ENCODE data around the gene EMP2. TPM values are rescaled to one million over a fixed set of nuclear protein-coding genes. Genes with fewer than 3 reads are reported as not detected.

Gene EMP2
- total and polyA plus RNA-seq, 2 donors: 4.8 to 11.7 TPM

GRCh38 chr16:10587622-10588021, 7.2 kb upstream of the EMP2 start:
- 84% methylated on average over 2 of the region's 2 CpGs for WGBS
- no peaks in the 10 kb centered on the region for H3K36me3 ChIP-seq (ENCODE audit: control insufficient read depth in 2 of 2, insufficient read depth in 2 of 2, low read length in 1 of 2)
- no peak for DNase-seq (ENCODE audit: low read depth in 6 of 9, low spot score in 9 of 9)
- H3K27ac ChIP-seq (ENCODE audit: low read depth in 1 of 2, low read length in 1 of 2): no peak overlapping the region
- H3K4me3 ChIP-seq (ENCODE audit: low read length in 2 of 2): no peak overlapping the region
- no peaks in the 10 kb centered on the region for H3K9me3 ChIP-seq (ENCODE audit: control insufficient read depth in 2 of 2, insufficient read depth in 1 of 2, low read length in 1 of 2)
- H3K27me3 ChIP-seq (ENCODE audit: control insufficient read depth in 2 of 2, insufficient read depth in 1 of 2, low read length in 1 of 2): peaks cover 0 to 5% of the 10 kb centered on the region in 2 donors
- H3K4me1 ChIP-seq (ENCODE audit: control insufficient read depth in 2 of 2, insufficient read depth in 2 of 2, low read length in 2 of 2): no peaks in the 10 kb centered on the region

- Histone ChIP-seq H3K27me3 (ENCODE audit: control insufficient read depth in 2 of 2, insufficient read depth in 1 of 2, low read length in 1 of 2) (peaks cover 15 to 28% of the 10 kb centered on the region in 2 donors), H3K4me3 (ENCODE audit: low read length in 2 of 2) (no peak overlapping the region), H3K9me3 (ENCODE audit: control insufficient read depth in 2 of 2, insufficient read depth in 1 of 2, low read length in 1 of 2) (no peaks in the 10 kb centered on the region), H3K27ac (ENCODE audit: low read depth in 1 of 2, low read length in 1 of 2) (no peak overlapping the region), H3K4me1 (ENCODE audit: control insufficient read depth in 2 of 2, insufficient read depth in 2 of 2, low read length in 2 of 2) (no peaks in the 10 kb centered on the region), H3K36me3 (ENCODE audit: control insufficient read depth in 2 of 2, insufficient read depth in 2 of 2, low read length in 1 of 2) (no peaks in the 10 kb centered on the region)
- 73% methylated on average over 5 of the region's 5 CpGs for WGBS
- DNase-seq (ENCODE audit: low read depth in 6 of 9, low spot score in 9 of 9): no peak
Measured at GRCh38 chr16:10584981-10585438, 4.6 kb upstream of the EMP2 start.

GRCh38 chr16:10583269-10583668, 2.9 kb upstream of the EMP2 start:
- 92% methylated on average over 4 of the region's 4 CpGs for WGBS
- Histone ChIP-seq H3K36me3 (ENCODE audit: control insufficient read depth in 2 of 2, insufficient read depth in 2 of 2, low read length in 1 of 2) (no peaks in the 10 kb centered on the region), H3K4me1 (ENCODE audit: control insufficient read depth in 2 of 2, insufficient read depth in 2 of 2, low read length in 2 of 2) (no peaks in the 10 kb centered on the region), H3K4me3 (ENCODE audit: low read length in 2 of 2) (no peak overlapping the region), H3K27me3 (ENCODE audit: control insufficient read depth in 2 of 2, insufficient read depth in 1 of 2, low read length in 1 of 2) (peaks cover 32 to 46% of the 10 kb centered on the region in 2 donors), H3K9me3 (ENCODE audit: control insufficient read depth in 2 of 2, insufficient read depth in 1 of 2, low read length in 1 of 2) (no peaks in the 10 kb centered on the region), H3K27ac (ENCODE audit: low read depth in 1 of 2, low read length in 1 of 2) (no peak overlapping the region)
- no peak for DNase-seq (ENCODE audit: low read depth in 6 of 9, low spot score in 9 of 9)

- no peak overlapping the region for H3K4me3 ChIP-seq (ENCODE audit: low read length in 2 of 2)
- H3K27me3 ChIP-seq (ENCODE audit: control insufficient read depth in 2 of 2, insufficient read depth in 1 of 2, low read length in 1 of 2): peaks cover 33 to 59% of the 10 kb centered on the region in 2 donors
- DNase-seq (ENCODE audit: low read depth in 6 of 9, low spot score in 9 of 9): no peak
- H3K4me1 ChIP-seq (ENCODE audit: control insufficient read depth in 2 of 2, insufficient read depth in 2 of 2, low read length in 2 of 2): no peaks in the 10 kb centered on the region
- no peak overlapping the region for H3K27ac ChIP-seq (ENCODE audit: low read depth in 1 of 2, low read length in 1 of 2)
- no peaks in the 10 kb centered on the region for H3K36me3 ChIP-seq (ENCODE audit: control insufficient read depth in 2 of 2, insufficient read depth in 2 of 2, low read length in 1 of 2)
- no peaks in the 10 kb centered on the region for H3K9me3 ChIP-seq (ENCODE audit: control insufficient read depth in 2 of 2, insufficient read depth in 1 of 2, low read length in 1 of 2)
- WGBS: 89% methylated on average over 2 of the region's 2 CpGs
Measured at GRCh38 chr16:10581507-10581906, 1.1 kb upstream of the EMP2 start.

DNA sequence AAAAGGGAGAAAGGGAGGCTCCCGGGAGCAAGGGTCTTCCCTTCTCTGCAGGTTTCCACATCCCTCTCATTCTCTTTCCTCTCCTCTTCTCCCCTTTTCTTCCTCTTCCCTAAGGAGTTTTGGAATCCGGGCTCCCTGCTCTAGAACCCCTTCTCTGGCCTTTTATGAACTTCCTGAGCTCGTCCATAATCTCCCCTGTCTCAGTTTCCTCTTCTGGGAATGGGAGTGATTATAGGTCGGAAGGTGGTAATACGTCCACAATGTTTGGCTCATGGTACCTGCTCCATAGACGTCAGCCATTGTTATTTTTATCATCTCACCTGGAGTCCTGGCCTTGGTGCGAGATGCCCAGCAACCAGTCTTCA, 467 bp upstream of the EMP2 start:
- Histone ChIP-seq H3K27me3 (ENCODE audit: control insufficient read depth in 2 of 2, insufficient read depth in 1 of 2, low read length in 1 of 2) (peaks cover 33 to 59% of the 10 kb centered on the region in 2 donors), H3K27ac (ENCODE audit: low read depth in 1 of 2, low read length in 1 of 2) (no peak overlapping the region), H3K4me3 (ENCODE audit: low read length in 2 of 2) (peak overlapping the region in 1 of 2 donors; percentile 33), H3K4me1 (ENCODE audit: control insufficient read depth in 2 of 2, insufficient read depth in 2 of 2, low read length in 2 of 2) (no peaks in the 10 kb centered on the region), H3K36me3 (ENCODE audit: control insufficient read depth in 2 of 2, insufficient read depth in 2 of 2, low read length in 1 of 2) (no peaks in the 10 kb centered on the region), H3K9me3 (ENCODE audit: control insufficient read depth in 2 of 2, insufficient read depth in 1 of 2, low read length in 1 of 2) (no peaks in the 10 kb centered on the region)
- 57% methylated on average over 7 of the region's 7 CpGs for WGBS
- DNase-seq (ENCODE audit: low read depth in 6 of 9, low spot score in 9 of 9): no peak

DNA sequence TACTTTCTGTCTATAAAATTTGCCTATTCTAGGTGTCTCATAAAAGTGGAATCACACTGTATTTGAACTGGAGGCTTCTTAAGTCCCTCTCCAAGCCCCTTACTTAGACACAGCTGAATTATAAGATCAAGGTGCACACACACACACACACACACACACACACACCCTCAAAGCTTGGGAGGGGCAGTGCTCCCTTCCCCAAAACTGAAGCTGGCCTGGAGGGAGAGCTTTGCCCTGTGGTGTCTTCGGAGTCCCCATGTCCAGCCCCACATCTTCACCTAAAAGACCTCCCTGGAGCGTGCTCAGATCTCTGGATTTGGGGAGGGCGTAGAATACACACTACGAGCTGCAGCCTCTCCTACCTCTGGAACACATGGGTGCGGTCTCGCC, 828 bp downstream of the EMP2 start:
- H3K36me3 ChIP-seq (ENCODE audit: control insufficient read depth in 2 of 2, insufficient read depth in 2 of 2, low read length in 1 of 2): no peaks in the 10 kb centered on the region
- H3K4me3 ChIP-seq (ENCODE audit: low read length in 2 of 2): peak overlapping the region in 1 of 2 donors; percentile 33
- no peaks in the 10 kb centered on the region for H3K4me1 ChIP-seq (ENCODE audit: control insufficient read depth in 2 of 2, insufficient read depth in 2 of 2, low read length in 2 of 2)
- no peaks in the 10 kb centered on the region for H3K9me3 ChIP-seq (ENCODE audit: control insufficient read depth in 2 of 2, insufficient read depth in 1 of 2, low read length in 1 of 2)
- no peak for DNase-seq (ENCODE audit: low read depth in 6 of 9, low spot score in 9 of 9)
- 40% methylated on average over 6 of the region's 6 CpGs for WGBS
- peaks cover 33 to 59% of the 10 kb centered on the region in 2 donors for H3K27me3 ChIP-seq (ENCODE audit: control insufficient read depth in 2 of 2, insufficient read depth in 1 of 2, low read length in 1 of 2)
- H3K27ac ChIP-seq (ENCODE audit: low read depth in 1 of 2, low read length in 1 of 2): no peak overlapping the region

- Histone ChIP-seq H3K36me3 (ENCODE audit: control insufficient read depth in 2 of 2, insufficient read depth in 2 of 2, low read length in 1 of 2) (no peaks in the 10 kb centered on the region), H3K27ac (ENCODE audit: low read depth in 1 of 2, low read length in 1 of 2) (no peak overlapping the region), H3K4me1 (ENCODE audit: control insufficient read depth in 2 of 2, insufficient read depth in 2 of 2, low read length in 2 of 2) (no peaks in the 10 kb centered on the region), H3K9me3 (ENCODE audit: control insufficient read depth in 2 of 2, insufficient read depth in 1 of 2, low read length in 1 of 2) (no peaks in the 10 kb centered on the region), H3K4me3 (ENCODE audit: low read length in 2 of 2) (no peak overlapping the region), H3K27me3 (ENCODE audit: control insufficient read depth in 2 of 2, insufficient read depth in 1 of 2, low read length in 1 of 2) (peaks cover 33 to 59% of the 10 kb centered on the region in 2 donors)
- no peak for DNase-seq (ENCODE audit: low read depth in 6 of 9, low spot score in 9 of 9)
- 85% methylated on average over 20 of the region's 20 CpGs for WGBS
Measured at GRCh38 chr16:10578474-10579316, 1.7 kb downstream of the EMP2 start.

DNA sequence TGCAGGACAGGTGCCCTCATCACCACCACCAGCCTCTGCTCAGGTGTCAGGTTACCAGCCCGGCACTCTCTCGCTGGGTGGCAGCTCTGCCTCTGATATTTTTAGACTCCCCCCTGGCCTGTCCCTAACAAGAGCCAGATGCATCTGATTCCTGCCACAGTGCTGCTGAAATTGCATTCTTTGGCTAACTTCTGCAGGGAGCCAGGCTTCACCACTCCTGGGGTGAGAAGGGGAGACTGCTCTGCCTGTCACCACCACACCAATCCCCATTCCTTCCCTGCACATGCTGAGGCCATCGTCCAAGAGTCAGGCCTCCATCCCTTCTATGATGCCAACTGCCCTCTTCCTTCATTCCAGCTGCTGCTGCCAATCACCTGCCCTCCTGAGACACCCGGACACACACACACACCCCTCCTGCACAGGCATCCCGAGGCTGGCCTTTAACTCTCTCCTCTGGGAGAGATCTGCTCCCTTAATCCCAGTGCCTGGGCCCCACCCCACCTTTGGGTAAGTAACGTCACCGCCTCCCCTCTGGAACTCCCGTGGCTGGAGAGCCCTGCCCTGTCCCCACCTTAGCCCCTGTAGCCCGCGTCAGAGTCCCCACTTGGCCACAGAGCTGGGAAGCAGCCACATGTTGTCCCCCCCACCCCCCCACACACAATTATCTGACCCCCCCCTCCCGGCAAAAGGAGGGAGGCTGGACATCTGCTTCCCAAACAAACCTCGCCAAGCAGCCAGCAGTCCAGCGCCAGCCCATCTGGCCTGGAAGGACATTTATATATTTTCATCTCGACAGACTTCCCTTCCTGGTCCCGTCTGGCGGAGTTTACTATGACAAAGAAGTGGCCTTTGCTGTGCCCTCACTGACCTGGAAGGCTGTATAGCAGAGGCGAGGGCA, 2.8 kb downstream of the EMP2 start:
- H3K27ac ChIP-seq (ENCODE audit: low read depth in 1 of 2, low read length in 1 of 2): peak overlapping the region in 1 of 2 donors; percentile 52
- no peaks in the 10 kb centered on the region for H3K9me3 ChIP-seq (ENCODE audit: control insufficient read depth in 2 of 2, insufficient read depth in 1 of 2, low read length in 1 of 2)
- no peaks in the 10 kb centered on the region for H3K36me3 ChIP-seq (ENCODE audit: control insufficient read depth in 2 of 2, insufficient read depth in 2 of 2, low read length in 1 of 2)
- H3K4me3 ChIP-seq (ENCODE audit: low read length in 2 of 2): no peak overlapping the region
- H3K4me1 ChIP-seq (ENCODE audit: control insufficient read depth in 2 of 2, insufficient read depth in 2 of 2, low read length in 2 of 2): no peaks in the 10 kb centered on the region
- DNase-seq (ENCODE audit: low read depth in 6 of 9, low spot score in 9 of 9): no peak
- peaks cover 33 to 53% of the 10 kb centered on the region in 2 donors for H3K27me3 ChIP-seq (ENCODE audit: control insufficient read depth in 2 of 2, insufficient read depth in 1 of 2, low read length in 1 of 2)
- 82% methylated on average over 17 of the region's 17 CpGs for WGBS

Measured in thymus (tissue), 11 donors.